ENCODE measurements around the gene NFILZ. TPM values are rescaled to one million over a fixed set of nuclear protein-coding genes. Genes with fewer than 3 reads are reported as not detected.
"Not testable (repeated sequence)": the region's sequence is repeated elsewhere in the genome, so short reads cannot be mapped to it uniquely, and the experiment has no call there.

NFILZ gene
- polyA plus RNA-seq, 1 donor from 2014 or later: not detected

DNA sequence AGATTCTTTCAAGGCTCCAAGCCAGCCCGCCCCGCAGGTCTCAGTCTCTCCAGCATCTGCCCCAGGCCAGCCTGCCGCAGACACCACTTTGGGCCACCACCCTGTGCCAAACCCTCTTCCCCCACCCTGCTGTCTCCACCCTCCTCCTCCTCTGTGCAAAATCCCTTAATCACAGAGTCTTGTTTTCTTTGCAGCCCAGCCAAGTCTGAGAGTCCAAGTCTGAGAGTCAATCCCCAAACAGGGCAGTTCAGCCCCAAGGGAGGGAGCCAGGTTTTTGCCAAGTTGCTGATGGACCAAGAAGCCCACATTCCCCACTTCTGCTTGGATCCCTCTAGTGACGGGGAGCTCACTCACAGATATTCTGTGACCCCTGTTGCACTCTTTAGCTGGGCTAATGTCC, 23.0 kb upstream of the NFILZ start:
- peaks cover 1% of the 10 kb centered on the region for H3K36me3 Mint-ChIP-seq
- peak overlapping the region in 1 of 4 donors; percentile 75 for H3K4me3 Mint-ChIP-seq
- peaks cover 6 to 15% (median 12%) of the 10 kb centered on the region in 3 donors for H3K4me1 Mint-ChIP-seq
- peaks cover 0 to 2% (median 0%) of the 10 kb centered on the region in 3 donors for H3K9me3 Mint-ChIP-seq
- H3K27ac Mint-ChIP-seq: no peak overlapping the region
- peaks cover 39% of the 10 kb centered on the region for H3K27me3 Mint-ChIP-seq

DNA sequence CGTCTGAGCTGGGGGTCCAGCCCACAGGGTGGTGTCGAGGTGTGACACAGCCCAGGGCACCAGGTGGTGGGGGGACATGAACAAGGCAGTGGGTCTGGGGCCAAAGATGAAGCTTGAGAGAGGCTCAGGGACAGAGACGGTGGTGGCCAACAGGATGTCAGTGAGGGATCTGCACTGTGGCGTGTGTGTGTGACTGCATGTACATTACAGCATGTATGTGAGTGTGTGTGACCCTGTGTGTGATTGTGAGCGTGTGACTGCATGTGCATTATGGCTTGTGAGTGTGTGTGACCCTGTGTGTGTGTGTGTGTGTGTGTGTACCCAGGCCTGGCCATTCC, 21.5 kb upstream of the NFILZ start:
- Mint-ChIP-seq H3K4me1 (peaks cover 6 to 15% (median 12%) of the 10 kb centered on the region in 3 donors), H3K27ac (peak overlapping the region in 1 of 3 donors; percentile 63), H3K9me3 (peaks cover 0 to 2% (median 0%) of the 10 kb centered on the region in 3 donors), H3K27me3 (peaks cover 34% of the 10 kb centered on the region), H3K4me3 (peak overlapping the region in 2 of 4 donors; percentile 78 to 81), H3K36me3 (peaks cover 3% of the 10 kb centered on the region)

DNA sequence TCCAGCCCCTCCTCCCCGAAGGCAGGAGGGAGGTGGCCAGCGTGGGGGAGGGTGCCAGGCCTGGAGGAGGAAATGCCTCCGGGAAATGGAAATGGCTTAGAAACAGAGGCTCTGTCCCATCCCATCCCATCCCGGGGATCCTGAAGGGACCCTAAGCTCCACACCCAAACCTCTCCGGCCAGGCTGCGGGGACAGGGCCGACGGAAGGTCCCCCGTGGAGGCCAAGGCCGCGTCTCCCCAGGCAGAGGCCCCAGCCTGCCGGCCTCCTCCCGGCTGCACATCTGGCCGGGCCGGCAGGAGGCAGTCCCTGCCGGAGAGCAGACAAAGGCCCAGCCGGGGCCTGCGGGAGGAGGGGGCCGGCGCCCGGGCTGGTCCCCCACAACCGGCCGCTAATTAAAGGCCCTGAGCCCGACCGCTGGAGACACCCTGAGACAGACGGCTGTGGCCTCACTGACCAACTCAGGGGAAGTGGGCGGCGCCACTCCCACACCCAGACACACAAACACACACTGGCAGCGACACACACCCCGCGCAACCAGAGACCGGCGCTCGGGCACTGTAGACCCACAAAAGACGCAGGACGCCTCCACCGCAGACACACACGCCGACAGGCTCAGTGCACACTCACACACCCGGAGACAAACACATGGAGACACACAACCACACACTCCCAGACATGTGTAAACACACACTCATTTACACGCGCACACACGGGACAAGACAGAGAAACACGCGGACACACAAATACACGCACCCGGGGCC, 21.0 kb upstream of the NFILZ start:
- Mint-ChIP-seq H3K4me3 (peak overlapping the region in 3 of 4 donors; percentile 79 to 91 (median 81)), H3K36me3 (peaks cover 3% of the 10 kb centered on the region), H3K27ac (peak overlapping the region in 2 of 3 donors; percentile 63 to 82), H3K9me3 (peaks cover 0 to 2% (median 0%) of the 10 kb centered on the region in 3 donors), H3K27me3 (peaks cover 34% of the 10 kb centered on the region), H3K4me1 (peaks cover 6 to 15% (median 12%) of the 10 kb centered on the region in 3 donors)

DNA sequence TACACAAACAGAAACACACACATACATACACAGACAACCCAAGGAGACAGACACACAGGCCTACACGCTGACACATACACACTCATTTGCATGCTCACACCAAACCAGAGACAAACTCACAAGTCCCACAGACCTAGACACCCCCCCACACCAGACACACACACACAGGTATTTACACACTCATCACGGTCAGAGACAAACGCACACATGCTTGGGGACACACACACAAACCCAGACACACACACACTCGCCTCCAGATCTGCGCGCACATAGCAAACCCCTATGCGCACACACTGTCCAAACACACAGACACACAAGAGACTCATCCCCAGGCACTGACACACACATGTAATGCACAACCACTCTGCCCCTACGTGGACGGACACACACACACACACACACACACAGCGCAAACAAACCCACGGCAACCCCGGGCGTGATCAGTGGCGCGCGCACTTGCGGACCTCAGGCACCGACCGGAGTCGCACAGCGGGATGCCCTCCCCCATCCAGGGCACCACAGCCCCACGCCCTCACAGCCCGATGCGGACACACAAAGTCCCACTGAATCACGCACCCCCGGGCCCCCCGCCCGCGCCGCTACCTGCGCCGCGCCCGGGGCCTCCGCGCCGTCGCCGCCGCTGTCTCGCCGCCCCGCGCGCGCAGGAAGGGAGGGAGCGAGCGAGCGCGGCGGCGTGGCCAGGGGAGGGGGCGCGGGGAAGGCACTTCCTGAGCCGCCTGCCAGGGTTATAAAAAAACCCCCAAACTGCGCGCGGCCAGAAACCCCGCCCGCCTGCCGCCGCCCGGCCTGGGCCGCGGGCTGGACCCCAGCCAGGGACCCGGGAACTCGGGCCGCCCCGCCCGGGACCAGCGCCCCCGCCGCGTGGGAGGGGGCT, 20.1 kb upstream of the NFILZ start, which contains the start of gene ADAMTS10:
TSS of gene ADAMTS10 (minus strand) at position 675 of the 895 bp plus-strand sequence. CDS start 5,005 bp downstream, outside the sequence.
- peaks cover 0 to 2% (median 0%) of the 10 kb centered on the region in 3 donors for H3K9me3 Mint-ChIP-seq
- peaks cover 34% of the 10 kb centered on the region for H3K27me3 Mint-ChIP-seq
- peak within 1 kb of the TSS in 1 of 3 donors; percentile 82 for H3K27ac Mint-ChIP-seq

DNA sequence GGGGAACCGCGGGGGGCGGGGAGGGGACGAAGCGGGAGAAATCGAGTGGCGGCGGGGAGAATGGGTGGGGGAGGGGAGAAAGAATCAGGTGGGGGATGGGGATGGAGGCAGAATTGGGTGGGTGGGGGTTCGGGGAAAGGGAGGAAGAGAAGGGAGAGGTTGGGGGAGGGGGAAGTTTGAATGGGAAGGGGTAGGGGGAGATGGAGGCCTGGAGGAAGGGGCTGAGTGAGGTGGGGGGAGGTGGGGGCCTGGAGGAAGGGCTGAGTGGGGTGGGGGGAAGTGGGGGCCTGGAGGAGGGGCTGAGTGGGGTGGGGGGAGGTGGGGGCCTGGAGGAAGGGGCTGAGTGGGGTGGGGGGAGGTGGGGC, 19.5 kb upstream of the NFILZ start:
- peaks cover 6 to 15% (median 15%) of the 10 kb centered on the region in 3 donors for H3K4me1 Mint-ChIP-seq

More for the DNA sequence above, 20.1 kb upstream of the NFILZ start, which contains the start of gene ADAMTS10:
- Mint-ChIP-seq H3K4me1 (peaks cover 6 to 15% (median 14%) of the 10 kb centered on the region in 3 donors), H3K4me3 (peak within 1 kb of the TSS in 3 of 4 donors; percentile 66 to 91 (median 79)), H3K36me3 (peaks cover 3% of the 10 kb centered on the region)

DNA sequence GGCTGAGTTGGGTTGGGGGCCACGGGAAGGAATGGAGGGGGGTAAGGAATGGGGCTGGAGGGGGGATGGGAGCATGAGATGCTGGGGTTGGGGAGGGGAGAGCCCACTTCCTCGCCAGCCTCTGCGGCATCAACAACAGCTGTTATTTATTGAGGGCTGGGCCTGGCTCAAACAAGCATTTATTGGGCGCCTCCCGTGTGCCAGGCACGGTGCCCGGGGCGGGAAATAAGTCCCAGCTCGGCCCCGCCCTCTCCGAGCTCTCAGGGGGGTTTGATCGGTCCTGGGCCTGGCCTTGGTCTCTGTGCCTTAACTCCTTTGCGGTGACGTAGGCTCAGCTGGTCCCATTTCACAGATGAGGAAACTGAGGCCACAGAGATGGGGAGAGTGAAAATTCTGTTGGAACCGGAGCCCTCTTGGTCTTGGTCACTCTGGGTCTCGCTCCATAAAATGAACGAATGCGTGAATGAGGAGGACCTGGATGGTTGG, 19.0 kb upstream of the NFILZ start:
- Mint-ChIP-seq H3K27me3 (peaks cover 37% of the 10 kb centered on the region), H3K4me1 (peaks cover 6 to 15% (median 15%) of the 10 kb centered on the region in 3 donors), H3K4me3 (peak overlapping the region in 1 of 4 donors; percentile 60), H3K27ac (no peak overlapping the region), H3K9me3 (peaks cover 0 to 2% (median 1%) of the 10 kb centered on the region in 3 donors), H3K36me3 (peaks cover 3% of the 10 kb centered on the region)

More for the DNA sequence above, 19.5 kb upstream of the NFILZ start:
- Mint-ChIP-seq H3K27me3 (peaks cover 37% of the 10 kb centered on the region), H3K4me3 (no peak overlapping the region), H3K9me3 (peaks cover 0 to 2% (median 1%) of the 10 kb centered on the region in 3 donors), H3K36me3 (peaks cover 3% of the 10 kb centered on the region), H3K27ac (no peak overlapping the region)

DNA sequence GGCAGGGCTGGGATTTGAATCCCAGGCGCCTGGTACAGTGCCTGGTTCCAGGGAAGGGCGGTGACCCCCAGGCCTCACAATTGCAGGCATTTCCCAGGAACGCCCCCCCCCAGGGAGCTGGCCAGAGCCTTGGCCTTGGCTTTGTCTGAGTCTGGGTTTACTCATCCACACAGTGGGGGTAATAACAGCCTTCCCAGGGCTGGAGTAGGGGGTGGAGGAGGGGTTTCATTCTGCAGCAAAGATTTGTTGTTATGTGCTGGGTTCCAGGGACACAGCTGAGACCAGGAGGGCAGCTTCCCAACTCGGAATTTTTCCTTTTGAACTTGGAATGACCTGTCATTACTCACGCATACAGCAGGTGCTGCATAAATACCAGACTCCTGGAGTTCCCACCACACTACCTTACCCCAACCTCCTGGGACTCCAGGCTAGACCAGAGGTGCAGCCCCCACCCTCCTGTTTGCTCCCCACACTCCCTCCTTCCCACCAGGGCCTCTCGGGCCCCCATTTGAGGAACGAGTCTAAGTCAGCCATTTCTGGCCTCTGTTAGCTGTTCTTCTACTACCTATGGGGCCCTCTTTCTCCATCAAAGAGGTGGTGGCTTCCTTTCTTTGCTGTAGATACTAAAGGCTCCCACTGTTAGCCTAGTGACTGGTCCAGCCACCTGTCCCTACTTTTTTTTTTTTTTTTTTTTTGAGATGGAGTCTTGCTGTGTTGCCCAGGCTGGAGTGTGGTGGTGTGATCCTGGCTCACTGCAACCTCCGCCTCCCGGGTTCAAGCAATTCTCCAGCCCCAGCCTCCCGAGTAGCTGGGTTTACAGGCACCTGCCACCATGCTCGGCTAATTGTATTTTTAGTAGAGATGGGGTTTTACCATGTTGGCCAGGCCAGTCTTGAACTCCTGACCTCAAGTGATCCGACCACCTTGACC, 18.3 kb upstream of the NFILZ start:
- peak overlapping the region in 3 of 4 donors; percentile 37 to 82 (median 62) for H3K4me3 Mint-ChIP-seq
- peaks cover 32% of the 10 kb centered on the region for H3K27me3 Mint-ChIP-seq
- H3K36me3 Mint-ChIP-seq: peaks cover 3% of the 10 kb centered on the region
- peaks cover 6 to 15% (median 13%) of the 10 kb centered on the region in 3 donors for H3K4me1 Mint-ChIP-seq
- H3K27ac Mint-ChIP-seq: peak overlapping the region in 1 of 3 donors; percentile 53
- peaks cover 0 to 2% (median 1%) of the 10 kb centered on the region in 3 donors for H3K9me3 Mint-ChIP-seq

DNA sequence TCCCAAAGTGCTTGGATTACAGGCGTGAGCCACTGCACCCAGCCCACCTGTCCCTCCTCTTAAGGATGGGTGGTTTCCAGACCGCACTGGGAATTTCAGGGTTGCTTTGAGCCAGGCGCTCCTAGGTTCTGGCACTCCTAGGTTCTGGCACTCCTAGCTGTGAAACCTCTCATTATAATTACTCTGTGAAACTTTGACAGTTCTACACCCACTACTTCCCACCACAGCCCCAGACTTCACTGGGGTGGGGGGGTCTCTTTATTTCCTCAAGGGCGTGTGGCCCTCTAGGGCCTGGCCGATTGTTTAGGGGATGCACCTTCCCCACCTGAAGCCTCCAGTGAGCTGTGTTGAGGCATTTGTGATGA, 17.6 kb upstream of the NFILZ start:
- Mint-ChIP-seq H3K27ac (peak overlapping the region in 1 of 3 donors; percentile 53), H3K9me3 (peaks cover 0 to 2% (median 1%) of the 10 kb centered on the region in 3 donors), H3K27me3 (peaks cover 30% of the 10 kb centered on the region), H3K36me3 (peaks cover 3% of the 10 kb centered on the region), H3K4me1 (peaks cover 6 to 15% (median 13%) of the 10 kb centered on the region in 3 donors), H3K4me3 (peak overlapping the region in 2 of 4 donors; percentile 29 to 80)

DNA sequence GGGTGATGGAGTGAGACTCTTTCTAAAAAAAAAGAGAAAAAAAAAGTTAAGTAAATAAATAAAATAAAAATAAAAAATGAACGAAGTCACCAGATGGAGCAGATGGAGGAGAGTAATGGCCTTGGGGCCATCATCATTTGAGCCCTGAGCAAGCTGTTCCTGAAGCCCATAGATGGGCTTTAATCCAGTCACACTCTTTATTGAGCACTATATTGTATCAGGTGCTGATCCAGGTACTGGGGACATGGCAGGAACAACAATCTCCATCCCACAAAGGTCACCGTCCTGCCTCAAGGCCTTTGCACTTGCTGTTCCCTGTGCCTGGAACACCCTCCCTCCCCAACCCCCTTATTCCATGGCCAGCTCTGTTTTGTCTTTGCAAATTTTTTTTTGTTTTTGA, 16.0 kb upstream of the NFILZ start:
- Mint-ChIP-seq H3K9me3 (peaks cover 0 to 1% (median 0%) of the 10 kb centered on the region in 3 donors), H3K4me1 (peaks cover 6 to 13% (median 8%) of the 10 kb centered on the region in 3 donors), H3K27ac (no peak overlapping the region), H3K27me3 (peaks cover 18% of the 10 kb centered on the region), H3K36me3 (peaks cover 1% of the 10 kb centered on the region), H3K4me3 (no peak overlapping the region)

DNA sequence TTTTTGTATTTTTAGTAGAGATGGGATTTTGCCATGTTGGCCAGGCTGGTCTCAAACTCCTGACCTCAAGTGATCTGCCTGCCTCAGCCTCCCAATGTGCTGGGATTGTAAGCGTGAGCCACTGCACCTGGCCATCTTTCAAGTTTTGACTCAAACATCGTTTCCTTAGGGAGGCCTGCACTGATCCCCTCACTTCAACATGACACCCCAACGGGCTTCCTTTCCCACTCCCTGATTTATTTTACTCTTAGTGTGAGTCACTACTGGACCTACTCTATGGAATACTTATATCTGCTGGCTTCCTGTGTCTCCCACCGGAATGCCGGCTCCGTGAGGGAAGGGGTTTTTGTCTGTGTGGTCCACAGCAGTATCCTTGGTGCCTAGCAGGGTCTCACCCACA, 15.4 kb upstream of the NFILZ start:
- no peak overlapping the region for H3K4me3 Mint-ChIP-seq
- H3K9me3 Mint-ChIP-seq: peaks cover 0 to 1% (median 0%) of the 10 kb centered on the region in 3 donors
- H3K36me3 Mint-ChIP-seq: peaks cover 1% of the 10 kb centered on the region
- H3K27ac Mint-ChIP-seq: peak overlapping the region in 1 of 3 donors; percentile 60
- H3K4me1 Mint-ChIP-seq: peaks cover 3 to 10% (median 3%) of the 10 kb centered on the region in 3 donors
- H3K27me3 Mint-ChIP-seq: peaks cover 14% of the 10 kb centered on the region

DNA sequence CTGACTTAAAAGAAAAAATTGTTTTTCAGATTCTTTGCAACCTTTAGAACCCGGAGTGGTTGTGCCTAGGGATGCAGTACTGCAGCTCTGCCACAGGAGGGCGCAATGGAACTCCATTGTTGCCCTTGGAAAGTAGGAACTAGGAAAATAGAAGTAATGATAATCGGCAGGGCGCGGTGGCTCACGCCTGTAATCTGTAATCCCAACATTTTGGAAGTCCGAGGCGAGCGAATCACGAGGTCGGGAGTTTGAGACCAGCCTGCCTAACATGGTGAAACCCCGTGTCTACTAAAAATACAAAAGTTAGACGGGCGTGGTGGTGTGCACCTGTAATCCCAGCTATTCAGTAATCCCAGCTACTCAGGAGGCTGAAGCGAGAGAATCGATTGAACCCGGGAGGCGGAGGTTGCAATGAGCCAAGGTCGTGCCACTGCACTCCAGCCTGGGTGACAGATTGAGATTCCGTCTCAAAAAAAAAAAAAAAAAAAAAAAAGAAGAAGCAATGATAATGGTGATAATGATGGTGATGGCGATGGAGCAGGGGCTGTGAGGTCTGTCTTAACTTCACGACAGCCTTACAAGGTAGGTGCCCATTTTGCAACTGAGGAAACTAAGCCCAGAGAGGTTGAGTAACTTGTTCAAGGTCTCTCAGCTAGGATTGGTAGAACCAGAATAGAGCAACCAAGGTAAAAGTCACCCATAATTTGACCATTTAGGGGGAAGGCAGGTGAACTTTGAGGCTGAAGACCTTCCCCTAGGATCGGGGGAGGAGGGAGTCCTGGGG, 14.4 kb upstream of the NFILZ start:
- H3K4me3 Mint-ChIP-seq: peak overlapping the region in 1 of 4 donors; percentile 52
- peaks cover 1% of the 10 kb centered on the region for H3K36me3 Mint-ChIP-seq
- peaks cover 16% of the 10 kb centered on the region for H3K27me3 Mint-ChIP-seq
- H3K27ac Mint-ChIP-seq: no peak overlapping the region
- H3K4me1 Mint-ChIP-seq: peaks cover 0 to 7% (median 0%) of the 10 kb centered on the region in 3 donors
- peaks cover 0 to 1% (median 0%) of the 10 kb centered on the region in 3 donors for H3K9me3 Mint-ChIP-seq

DNA sequence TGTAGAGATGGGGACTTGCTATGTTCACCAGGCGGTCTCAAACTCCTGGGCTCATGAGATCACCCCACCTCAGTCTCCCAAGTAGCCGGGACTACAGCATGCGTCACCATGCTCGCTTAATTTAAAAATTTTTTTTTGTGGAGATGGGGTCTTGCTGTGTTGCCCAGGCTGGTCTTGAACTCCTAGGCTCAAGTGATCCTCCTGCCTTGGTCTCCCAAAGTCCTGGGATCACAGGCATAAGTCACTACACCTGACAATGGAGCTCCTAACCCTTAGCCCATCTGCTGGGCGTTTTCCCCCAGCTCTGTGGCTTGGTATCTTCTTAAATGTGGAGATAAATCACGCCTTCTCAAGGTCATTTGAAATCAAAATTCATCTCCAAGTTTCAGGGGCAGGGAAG, 13.6 kb upstream of the NFILZ start:
- no peak overlapping the region for H3K27ac Mint-ChIP-seq

DNA sequence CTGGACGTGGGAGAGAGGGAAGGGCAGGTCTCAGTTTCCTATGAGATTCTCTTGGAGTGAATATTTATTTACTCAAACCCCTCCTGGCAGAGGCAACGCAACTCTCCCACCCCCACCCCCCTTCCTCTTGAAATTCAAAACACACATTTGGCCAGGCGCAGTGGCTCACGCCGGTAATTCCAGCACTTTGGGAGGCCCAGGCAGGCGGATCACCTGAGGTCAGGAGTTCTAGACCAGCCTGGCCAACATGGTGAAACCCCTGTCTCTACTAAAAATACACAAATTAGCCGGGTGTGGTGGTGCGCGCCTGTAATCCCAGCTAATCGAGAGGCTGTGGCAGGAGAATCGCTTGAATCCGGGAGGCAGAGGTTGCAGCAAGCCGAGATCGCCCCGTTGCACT, 13.1 kb upstream of the NFILZ start:
- H3K27me3 Mint-ChIP-seq: peaks cover 12% of the 10 kb centered on the region
- not testable (repeated sequence) for H3K27ac Mint-ChIP-seq, H3K9me3 Mint-ChIP-seq, H3K4me3 Mint-ChIP-seq, H3K4me1 Mint-ChIP-seq, H3K36me3 Mint-ChIP-seq

More for the DNA sequence above, 13.6 kb upstream of the NFILZ start:
- no peak overlapping the region for H3K4me3 Mint-ChIP-seq
- H3K36me3 Mint-ChIP-seq: peaks cover 1% of the 10 kb centered on the region
- peaks cover 16% of the 10 kb centered on the region for H3K27me3 Mint-ChIP-seq
- H3K4me1 Mint-ChIP-seq: peaks cover 0 to 7% (median 0%) of the 10 kb centered on the region in 3 donors
- peaks cover 0 to 1% (median 0%) of the 10 kb centered on the region in 3 donors for H3K9me3 Mint-ChIP-seq

Data from IgD-negative memory B cell (primary cell).